CD14-positive monocyte (primary cell): ENCODE measurements around the gene C7. TPM values are rescaled to one million over a fixed set of nuclear protein-coding genes. Genes with fewer than 3 reads are reported as not detected.

Source experiments
- DNase-seq, 3 donors: peaks; one replicate each; pipeline ENCODE4 v3.0.0-alpha.2; 2011 to 2022
- H2AFZ ChIP-seq: 2 replicates; pipeline ENCODE4 v1.6.0; 2012; ENCODE audit warnings: mild to moderate bottlenecking, low read depth, low read length, inconsistent platforms; ENCODE audit not compliant: insufficient read depth, poor library complexity, severe bottlenecking
- H3K27ac ChIP-seq, 2 donors: 1 replicate in 1 of 2; 2 replicates in 1 of 2; pipeline ENCODE4 v1.5.1; 2012 to 2013; ENCODE audit warnings: low read length in 2 of 2, control low read depth in 1 of 2, inconsistent platforms in 1 of 2, low read depth in 1 of 2, mild to moderate bottlenecking in 1 of 2
- H3K27me3 ChIP-seq, 2 donors: one replicate each; pipeline versions ENCODE4 v1.6.0 to v1.6.1; 2011 to 2013; ENCODE audit warnings: low read length in 2 of 2; ENCODE audit not compliant: control insufficient read depth in 2 of 2, insufficient read depth in 2 of 2
- H3K36me3 ChIP-seq, 2 donors: replicated peaks in 1 of 2; 1 replicate in 1 of 2; 2 replicates in 1 of 2; pipeline versions ENCODE4 v1.5.1 to v1.6.1; 2012 to 2013; ENCODE audit warnings: low read length in 2 of 2, control low read depth in 1 of 2, inconsistent platforms in 1 of 2, mild to moderate bottlenecking in 1 of 2; ENCODE audit not compliant: insufficient read depth in 2 of 2, control insufficient read depth in 1 of 2
- H3K4me1 ChIP-seq, 2 donors: 1 replicate in 1 of 2; 2 replicates in 1 of 2; pipeline versions ENCODE4 v1.5.1 to v1.6.1; 2012 to 2013; ENCODE audit warnings: low read length in 2 of 2, control low read depth in 1 of 2, inconsistent platforms in 1 of 2, mild to moderate bottlenecking in 1 of 2, moderate library complexity in 1 of 2; ENCODE audit not compliant: insufficient read depth in 2 of 2, control insufficient read depth in 1 of 2
- H3K4me2 ChIP-seq: replicated peaks from 2 replicates; pipeline ENCODE3; 2012; ENCODE audit warnings: low read length, moderate library complexity, mild to moderate bottlenecking; ENCODE audit not compliant: poor library complexity, severe bottlenecking; ENCODE audit errors: extremely low read depth
- H3K4me3 ChIP-seq, 3 experiments: fragments of 200-600 bp in 1 of 3; sonication (generic) in 1 of 3; replicated peaks in 1 of 3; 1 replicate in 2 of 3; 2 replicates in 1 of 3; pipeline ENCODE4 v1.5.1; 2011 to 2013; ENCODE audit warnings: low read length in 3 of 3, mild to moderate bottlenecking in 3 of 3, control low read depth in 2 of 3, low read depth in 2 of 3, inconsistent platforms in 1 of 3, moderate library complexity in 1 of 3
- H3K79me2 ChIP-seq: 2 replicates; pipeline ENCODE4 v1.6.0; 2012; ENCODE audit warnings: mild to moderate bottlenecking, control low read depth, inconsistent platforms, low read length, moderate library complexity; ENCODE audit not compliant: insufficient read depth
- H3K9ac ChIP-seq: 2 replicates; pipeline ENCODE4 v1.6.0; 2017; ENCODE audit warnings: low read length, mild to moderate bottlenecking; ENCODE audit not compliant: insufficient read depth, poor library complexity, severe bottlenecking
- H3K9me3 ChIP-seq, 2 donors: replicated peaks in 1 of 2; 1 replicate in 1 of 2; 2 replicates in 1 of 2; pipeline versions ENCODE4 v1.5.1 to v1.6.1; 2012 to 2013; ENCODE audit warnings: low read length in 2 of 2, control low read depth in 1 of 2; ENCODE audit not compliant: control insufficient read depth in 1 of 2, insufficient read depth in 1 of 2
- H4K20me1 ChIP-seq: 2 replicates; pipeline ENCODE4 v1.6.0; 2012; ENCODE audit warnings: mild to moderate bottlenecking, low read length, control low read depth, moderate library complexity; ENCODE audit not compliant: insufficient read depth
- H3K27ac Mint-ChIP-seq, 7 donors: one replicate each; pipeline ENCODE4 v1.8.0; 2020; ENCODE audit warnings: mild to moderate bottlenecking in 7 of 7, mixed read lengths in 7 of 7, moderate library complexity in 6 of 7, inconsistent platforms in 2 of 7
- H3K27me3 Mint-ChIP-seq, 3 donors: one replicate each; pipeline ENCODE4 v1.8.0; 2021 to 2022; ENCODE audit warnings: low read depth in 3 of 3, mild to moderate bottlenecking in 3 of 3, mixed read lengths in 3 of 3, moderate library complexity in 3 of 3, inconsistent platforms in 1 of 3
- H3K36me3 Mint-ChIP-seq, 2 donors: one replicate each; pipeline ENCODE4 v1.8.0; 2020; ENCODE audit warnings: mixed read lengths in 2 of 2, inconsistent platforms in 1 of 2, mild to moderate bottlenecking in 1 of 2
- H3K4me1 Mint-ChIP-seq: one replicate; pipeline ENCODE4 v1.8.0; 2020; ENCODE audit warnings: mild to moderate bottlenecking, mixed read lengths
- H3K4me3 Mint-ChIP-seq, 2 donors: one replicate each; pipeline ENCODE4 v1.8.0; 2020; ENCODE audit warnings: mild to moderate bottlenecking in 2 of 2, mixed read lengths in 2 of 2, moderate library complexity in 1 of 2
- H3K9me3 Mint-ChIP-seq, 7 donors: one replicate each; pipeline ENCODE4 v1.8.0; 2020 to 2022; ENCODE audit warnings: mixed read lengths in 7 of 7, mild to moderate bottlenecking in 6 of 7, moderate library complexity in 6 of 7, inconsistent platforms in 2 of 7
- CTCF ChIP-seq: fragments of 200-600 bp; IDR thresholded peaks from one replicate; pipeline ENCODE4 v1.8.0; 2022; ENCODE audit warnings: antibody characterized with exemption, mild to moderate bottlenecking
- WGBS: methylation state at CpG from one replicate; pipeline ENCODE4 v1.1.5; 2013; ENCODE audit warnings: missing lambda C conversion rate; ENCODE audit not compliant: insufficient coverage; 5-methylcytosine and 5-hydroxymethylcytosine counted together
- intact Hi-C, 2 donors: fragments of 100-400 bp; cut with micrococcal nuclease; formaldehyde crosslinking; loops; one replicate each; pipeline versions ENCODE4 v1.15.0 to v1.15.1; 2023
- polyA plus RNA-seq, 3 donors: library from polyadenylated mRNA; depleted of rRNA in 1 of 3; unstranded in 2 of 3; stranded (reverse) in 1 of 3; fragments of 300-500 nt in 2 of 3; fragments of >200 nt in 1 of 3; fragmentation: Illumina TruSeq in 2 of 3; gene quantifications; 1 replicate in 2 of 3; 2 replicates in 1 of 3; pipeline ENCODE4 v1.2.3, GENCODE V29; 2012 to 2021

C7 gene
- polyA plus RNA-seq, 3 donors, result 0.12 TPM; not detected in 2

GRCh38 chr5:40984884-40985283, 75.6 kb downstream of the C7 start:
- Histone ChIP-seq H3K4me2 (no peak overlapping the region), H3K27me3 (no peaks in the 10 kb centered on the region), H3K4me1 (no peaks in the 10 kb centered on the region), H4K20me1 (no peaks in the 10 kb centered on the region), H3K4me3 (no peak overlapping the region), H3K36me3 (no peaks in the 10 kb centered on the region), H2AFZ (no peak overlapping the region), H3K9me3 (no peaks in the 10 kb centered on the region), H3K79me2 (no peaks in the 10 kb centered on the region), H3K9ac (no peak overlapping the region), H3K27ac (no peak overlapping the region)
- Mint-ChIP-seq H3K4me1 (no peaks in the 10 kb centered on the region), H3K4me3 (no peak overlapping the region), H3K27ac (no peak overlapping the region), H3K36me3 (no peaks in the 10 kb centered on the region), H3K27me3 (peaks cover 0 to 1% (median 0%) of the 10 kb centered on the region in 3 donors), H3K9me3 (peaks cover 0 to 4% (median 3%) of the 10 kb centered on the region in 7 donors)
- no peak for DNase-seq
- no peak for TF ChIP-seq CTCF
- 100% methylated on average over 2 of the region's 3 CpGs for WGBS
- intact Hi-C loops, result no loop called here

- H3K4me2 ChIP-seq, result no peak overlapping the region
- no peaks in the 10 kb centered on the region for H4K20me1 ChIP-seq
- H3K9ac ChIP-seq, result no peak overlapping the region
- H3K27me3 Mint-ChIP-seq, result peaks cover 0 to 1% (median 0%) of the 10 kb centered on the region in 3 donors
- intact Hi-C loops, result no loop called here
- H3K79me2 ChIP-seq, result no peaks in the 10 kb centered on the region
- H3K27ac Mint-ChIP-seq, result no peak overlapping the region
- H3K4me3 ChIP-seq, result no peak overlapping the region
- no peaks in the 10 kb centered on the region for H3K4me1 ChIP-seq
- no peak overlapping the region for H2AFZ ChIP-seq
- peaks cover 0 to 4% (median 3%) of the 10 kb centered on the region in 7 donors for H3K9me3 Mint-ChIP-seq
- no peaks in the 10 kb centered on the region for H3K36me3 ChIP-seq
- no peaks in the 10 kb centered on the region for H3K9me3 ChIP-seq
- no peaks in the 10 kb centered on the region for H3K36me3 Mint-ChIP-seq
- no peak for TF ChIP-seq CTCF
- 100% methylated on average over 1 of the region's 4 CpGs for WGBS
- no peak for DNase-seq
- no peaks in the 10 kb centered on the region for H3K4me1 Mint-ChIP-seq
- H3K4me3 Mint-ChIP-seq, result no peak overlapping the region
- no peak overlapping the region for H3K27ac ChIP-seq
- no peaks in the 10 kb centered on the region for H3K27me3 ChIP-seq
These were observed 76.2 kb downstream of the C7 start for GRCh38 chr5:40985501-40985900.
